HG03571 (cell line): ENCODE measurements around the gene TIMM23.
"Not testable (repeated sequence)": the region's sequence is repeated elsewhere in the genome, so short reads cannot be mapped to it uniquely, and the experiment has no call there.

ENCODE experiments used
- ATAC-seq: cut with Tn5 transposase; IDR thresholded peaks from one replicate; pipeline ENCODE4 v1.9.1; 2021; ENCODE audit not compliant: unreplicated experiment

Gene TIMM23

GRCh38 chr10:46020344-46020657 lies 48.0 kb downstream of the TIMM23 start:
- no peak for ATAC-seq

- peak; percentile 90 for ATAC-seq
Observed at GRCh38 chr10:46022978-46023702, 50.9 kb downstream of the TIMM23 start.

- no peak for ATAC-seq
Observed at GRCh38 chr10:46024948-46025347, 52.7 kb downstream of the TIMM23 start.

- ATAC-seq: no peak
Observed at GRCh38 chr10:46025406-46025805, 53.1 kb downstream of the TIMM23 start.

- ATAC-seq: no peak
Observed at GRCh38 chr10:46026106-46026505, 53.8 kb downstream of the TIMM23 start.

GRCh38 chr10:46028584-46029460 lies 56.5 kb downstream of the TIMM23 start:
- peak; percentile 30 for ATAC-seq

GRCh38 chr10:46029461-46030030 lies 57.3 kb downstream of the TIMM23 start:
- ATAC-seq: no peak

- ATAC-seq: peak; percentile 95
Observed at GRCh38 chr10:46030091-46030937, 58.0 kb downstream of the TIMM23 start, which contains the start of gene NCOA4. NCOA4 (minus strand) TSS chr10:46030623; CDS start chr10:46016680, 13,943 bp downstream.

GRCh38 chr10:46031648-46032532 lies 59.6 kb downstream of the TIMM23 start:
- ATAC-seq: no peak

- ATAC-seq: no peak
Observed at GRCh38 chr10:46033602-46034011, 61.3 kb downstream of the TIMM23 start.

GRCh38 chr10:46035923-46036849 lies 63.9 kb downstream of the TIMM23 start:
- no peak for ATAC-seq

- ATAC-seq: no peak
Observed at GRCh38 chr10:46037107-46037825, 65.0 kb downstream of the TIMM23 start.

GRCh38 chr10:46040004-46040403 lies 67.7 kb downstream of the TIMM23 start:
- no peak for ATAC-seq

GRCh38 chr10:46042527-46042926 lies 70.2 kb downstream of the TIMM23 start:
- ATAC-seq: no peak

- no peak for ATAC-seq
Observed at GRCh38 chr10:46046261-46046660, 74.0 kb downstream of the TIMM23 start, which contains the start of gene MSMB. MSMB (minus strand) TSS chr10:46046269; CDS start chr10:46046237, 32 bp downstream.

- no peak for ATAC-seq
Observed at GRCh38 chr10:46048152-46048551, 75.9 kb downstream of the TIMM23 start.

- not testable (repeated sequence) for ATAC-seq
Observed at GRCh38 chr10:46049497-46049831, 77.2 kb downstream of the TIMM23 start.

GRCh38 chr10:46050941-46051623 lies 78.8 kb downstream of the TIMM23 start:
- no peak for ATAC-seq
